NCI-H226 (cell line): ENCODE measurements around the gene ZNF530.

Experiments
- DNase-seq: peaks from one replicate; pipeline ENCODE4 v3.0.0-alpha.2; 2015

Gene ZNF530

GRCh38 chr19:57599761-57600383, at the start of gene ZNF530:
TSS of gene ZNF530 (plus strand) at chr19:57599885. CDS start at chr19:57604346, 4,461 bp downstream.
- DNase-seq, result peak; percentile 95

- DNase-seq, result no peak
These were observed 47.3 kb upstream of the ZNF530 start for GRCh38 chr19:57552432-57552831.

- no peak for DNase-seq
These were observed 42.0 kb upstream of the ZNF530 start for GRCh38 chr19:57557659-57558058.

- no peak for DNase-seq
These were observed 41.2 kb upstream of the ZNF530 start for GRCh38 chr19:57558525-57558924.

- DNase-seq, result peak; percentile 53
These were observed 40.7 kb upstream of the ZNF530 start for GRCh38 chr19:57559008-57559403.

- DNase-seq, result peak; percentile 82
These were observed 40.2 kb upstream of the ZNF530 start, which contains the start of gene ZNF550 for GRCh38 chr19:57559404-57560025. TSS of gene ZNF550 (minus strand) at chr19:57559863. CDS start at chr19:57559682, 181 bp downstream.

GRCh38 chr19:57560049-57560491, 39.6 kb upstream of the ZNF530 start:
- peak; percentile 88 for DNase-seq

- no peak for DNase-seq
These were observed 36.1 kb upstream of the ZNF530 start for GRCh38 chr19:57563547-57563946.

- DNase-seq, result no peak
These were observed 33.1 kb upstream of the ZNF530 start for GRCh38 chr19:57566396-57567265.

- DNase-seq, result no peak
These were observed 29.0 kb upstream of the ZNF530 start for GRCh38 chr19:57570707-57571106.

- DNase-seq, result no peak
These were observed 27.2 kb upstream of the ZNF530 start for GRCh38 chr19:57572415-57572947.

GRCh38 chr19:57576661-57577060, 23.0 kb upstream of the ZNF530 start:
- no peak for DNase-seq

- peak; percentile 100 for DNase-seq
These were observed 21.0 kb upstream of the ZNF530 start, which contains the start of gene ZNF416 for GRCh38 chr19:57578487-57579205. TSS of gene ZNF416 (minus strand) at chr19:57578911. CDS start at chr19:57578704, 207 bp downstream.

- no peak for DNase-seq
These were observed 16.6 kb upstream of the ZNF530 start for GRCh38 chr19:57583104-57583520.

- DNase-seq, result no peak
These were observed 15.9 kb upstream of the ZNF530 start, which contains the start of gene ZIK1 for GRCh38 chr19:57583521-57584416. TSS of gene ZIK1 (plus strand) at chr19:57584145. CDS start at chr19:57584357, 212 bp downstream.

- peak; percentile 100 for DNase-seq
These were observed 12.2 kb upstream of the ZNF530 start for GRCh38 chr19:57587529-57587928.

GRCh38 chr19:57599377-57599760, 316 bp upstream of the ZNF530 start:
- DNase-seq, result no peak

- no peak for DNase-seq
These were observed 7.2 kb downstream of the ZNF530 start for GRCh38 chr19:57606931-57607330.

GRCh38 chr19:57611113-57611512, 11.4 kb downstream of the ZNF530 start:
- no peak for DNase-seq

GRCh38 chr19:57613941-57614743, 14.5 kb downstream of the ZNF530 start, which contains the start of gene ZNF134:
TSS of gene ZNF134 (plus strand) at chr19:57614242. CDS start at chr19:57619469, 5,227 bp downstream.
- peak; percentile 92 for DNase-seq
